IMR-90 (cell line): ENCODE measurements around the gene SLC52A3. TPM values are rescaled to one million over a fixed set of nuclear protein-coding genes. Genes with fewer than 3 reads are reported as not detected.

Source experiments
- ATAC-seq: fragments of 200-7000 bp; cut with Tn5 transposase; 2 replicates; pipeline ENCODE4 v1.9.1; 2020; ENCODE audit warnings: low read depth, mild to moderate bottlenecking, moderate library complexity
- BruUV-seq: library from RNA; stranded (reverse); fragments of 400-500 nt; replicated peaks from 2 replicates; lab custom pipeline; 2021; lab: Mats Ljungman, UMichigan
- CTCF ChIA-PET: fragments of 300-600 bp; formaldehyde crosslinking; extraction: SDS; loops from one replicate; lab custom pipeline; 2021; ENCODE audit warnings: antibody characterized with exemption; lab: Yijun Ruan, JAX
- POLR2A ChIA-PET: fragments of 300-600 bp; sonication (Branson Sonifier 250); formaldehyde crosslinking; loops from one replicate; lab custom pipeline; 2022; ENCODE audit warnings: antibody characterized with exemption; ENCODE audit not compliant: unreplicated experiment; lab: Charles Lee
- DNase-seq: peaks from one replicate; pipeline ENCODE4 v3.0.0; 2013
- H2AFZ ChIP-seq: replicated peaks from 2 replicates; pipeline ENCODE3; 2013; ENCODE audit warnings: low read length, mild to moderate bottlenecking; ENCODE audit not compliant: poor library complexity
- H2AK5ac ChIP-seq: 2 replicates; pipeline ENCODE4 v1.6.1; 2013; ENCODE audit warnings: low read depth, low read length, inconsistent platforms
- H2AK9ac ChIP-seq: replicated peaks from 2 replicates; pipeline ENCODE3; 2013; ENCODE audit warnings: mild to moderate bottlenecking, low read depth, low read length, moderate library complexity; ENCODE audit not compliant: poor library complexity
- H2BK120ac ChIP-seq: 2 replicates; pipeline ENCODE4 v1.6.1; 2013; ENCODE audit warnings: low read depth, low read length, inconsistent platforms
- H2BK15ac ChIP-seq: 3 replicates; pipeline ENCODE4 v1.6.1; 2013; ENCODE audit warnings: low read depth, low read length, inconsistent platforms
- H2BK20ac ChIP-seq: 2 replicates; pipeline ENCODE4 v1.6.1; 2013; ENCODE audit warnings: low read depth, mild to moderate bottlenecking, inconsistent platforms, low read length, moderate library complexity
- H2BK5ac ChIP-seq: 2 replicates; pipeline ENCODE4 v1.6.1; 2013; ENCODE audit warnings: mild to moderate bottlenecking, low read depth, low read length, inconsistent platforms; ENCODE audit not compliant: poor library complexity, severe bottlenecking
- H3K14ac ChIP-seq: replicated peaks from 2 replicates; pipeline ENCODE4 v1.6.1; 2013; ENCODE audit warnings: low read depth, low read length, inconsistent platforms
- H3K18ac ChIP-seq: 2 replicates; pipeline ENCODE4 v1.6.1; 2013; ENCODE audit warnings: low read depth, low read length, control low read depth
- H3K23ac ChIP-seq: 2 replicates; pipeline ENCODE4 v1.6.1; 2013; ENCODE audit warnings: low read depth, low read length, inconsistent platforms
- H3K27ac ChIP-seq: 2 replicates; pipeline ENCODE4 v1.5.1; 2013; ENCODE audit warnings: mild to moderate bottlenecking, control low read depth, low read length; ENCODE audit not compliant: insufficient read depth
- H3K27me3 ChIP-seq: 2 replicates; pipeline ENCODE4 v1.6.1; 2013; ENCODE audit warnings: low read length; ENCODE audit not compliant: control insufficient read depth, insufficient read depth
- H3K36me3 ChIP-seq: 2 replicates; pipeline ENCODE4 v1.6.1; 2013; ENCODE audit warnings: low read length, mixed read lengths; ENCODE audit not compliant: control insufficient read depth, insufficient read depth
- H3K4ac ChIP-seq: 2 replicates; pipeline ENCODE4 v1.6.1; 2013; ENCODE audit warnings: low read depth, low read length, inconsistent platforms
- H3K4me1 ChIP-seq: 2 replicates; pipeline ENCODE4 v1.6.1; 2013; ENCODE audit warnings: low read length, mixed read lengths; ENCODE audit not compliant: control insufficient read depth, insufficient read depth
- H3K4me2 ChIP-seq: 2 replicates; pipeline ENCODE4 v1.6.1; 2013; ENCODE audit warnings: low read depth, mild to moderate bottlenecking, control low read depth, low read length, moderate library complexity
- H3K4me3 ChIP-seq: 2 replicates; pipeline ENCODE4 v1.5.1; 2013; ENCODE audit warnings: low read depth, mild to moderate bottlenecking, control low read depth, low read length, moderate library complexity; ENCODE audit not compliant: insufficient read depth
- H3K56ac ChIP-seq: 2 replicates; pipeline ENCODE4 v1.6.1; 2013; ENCODE audit warnings: low read length, inconsistent platforms; ENCODE audit not compliant: insufficient read depth; ENCODE audit errors: extremely low read depth
- H3K79me1 ChIP-seq, 2 experiments: 2 replicates each; pipeline ENCODE4 v1.6.1; 2013; ENCODE audit warnings: low read length in 2 of 2, inconsistent platforms in 1 of 2, low read depth in 1 of 2
- H3K9ac ChIP-seq: 2 replicates; pipeline ENCODE4 v1.6.1; 2013; ENCODE audit warnings: low read depth, low read length, control low read depth
- H3K9me1 ChIP-seq: 2 replicates; pipeline ENCODE4 v1.6.1; 2013; ENCODE audit warnings: low read length, inconsistent platforms; ENCODE audit not compliant: insufficient read depth
- H3K9me3 ChIP-seq: 2 replicates; pipeline ENCODE4 v1.6.1; 2013; ENCODE audit warnings: low read length; ENCODE audit not compliant: control insufficient read depth, insufficient read depth
- H4K20me1 ChIP-seq: 2 replicates; pipeline ENCODE4 v1.6.1; 2013; ENCODE audit warnings: low read length, inconsistent platforms; ENCODE audit not compliant: insufficient read depth
- H4K5ac ChIP-seq: 2 replicates; pipeline ENCODE4 v1.6.1; 2013; ENCODE audit warnings: mild to moderate bottlenecking, low read depth, low read length, control low read depth
- H4K8ac ChIP-seq, 2 experiments: 2 replicates each; pipeline ENCODE4 v1.6.1; 2013; ENCODE audit warnings: low read depth in 2 of 2, low read length in 2 of 2, control low read depth in 1 of 2, inconsistent platforms in 1 of 2
- H4K91ac ChIP-seq: 2 replicates; pipeline ENCODE4 v1.6.1; 2013; ENCODE audit warnings: low read depth, low read length, inconsistent platforms; ENCODE audit not compliant: insufficient read depth
- BHLHE40 ChIP-seq: fragments of 150-350 bp; IDR thresholded peaks from 2 replicates; pipeline ENCODE4 v1.6.1; 2016; ENCODE audit warnings: mild to moderate bottlenecking, low read depth, low read length
- CEBPB ChIP-seq: IDR thresholded peaks from 2 replicates; pipeline ENCODE4 v1.6.1; 2012; ENCODE audit warnings: low read depth, low read length, improper control_type of control experiment
- CTCF ChIP-seq: conservative IDR thresholded peaks from 2 replicates; pipeline ENCODE4 v1.5.1; 2012; ENCODE audit warnings: mild to moderate bottlenecking, low read depth, low read length, improper control_type of control experiment
- FOS ChIP-seq: fragments of 150-350 bp; IDR thresholded peaks from 2 replicates; pipeline ENCODE4 v1.6.1; 2016; ENCODE audit warnings: low read depth, low read length
- MAZ ChIP-seq: IDR thresholded peaks from 2 replicates; pipeline ENCODE4 v1.6.1; 2012; ENCODE audit warnings: low read depth, mild to moderate bottlenecking, low read length, improper control_type of control experiment, moderate library complexity, borderline replicate concordance
- POLR2A ChIP-seq: IDR thresholded peaks from 2 replicates; pipeline ENCODE4 v1.6.1; 2012; ENCODE audit warnings: mild to moderate bottlenecking, low read depth, low read length
- RAD21 ChIP-seq: IDR thresholded peaks from 2 replicates; pipeline ENCODE4 v1.6.1; 2012; ENCODE audit warnings: low read length, improper control_type of control experiment
- RCOR1 ChIP-seq: IDR thresholded peaks from 2 replicates; pipeline ENCODE4 v1.6.1; 2012; ENCODE audit warnings: mild to moderate bottlenecking, low read length, improper control_type of control experiment; ENCODE audit not compliant: insufficient replicate concordance
- SMC3 ChIP-seq: fragments of 150-350 bp; IDR thresholded peaks from 2 replicates; pipeline ENCODE4 v1.6.1; 2016; ENCODE audit warnings: low read depth, mild to moderate bottlenecking, antibody characterized with exemption, low read length, moderate library complexity
- USF2 ChIP-seq: fragments of 150-350 bp; IDR thresholded peaks from 2 replicates; pipeline ENCODE4 v1.6.1; 2017; ENCODE audit warnings: mild to moderate bottlenecking, antibody characterized with exemption, low read length, low read depth
- WGBS, 2 experiments: methylation state at CpG; one replicate each; pipeline versions ENCODE4 v1.1.5 to v1.1.7; 2013; ENCODE audit warnings: missing lambda C conversion rate in 2 of 2; ENCODE audit not compliant: insufficient read length in 1 of 2; ENCODE audit errors: extremely low coverage in 2 of 2; 5-methylcytosine and 5-hydroxymethylcytosine counted together
- dilution Hi-C: fragments of 300-500 bp; cut with HindIII; formaldehyde crosslinking; loops from one replicate; pipeline ENCODE4 v1.14.3; 2018; ENCODE audit warnings: low sequenced_read_pairs; ENCODE audit not compliant: unreplicated experiment
- in situ Hi-C: fragments of 300-500 bp; cut with MboI; formaldehyde crosslinking; loops from 3 replicates; pipeline ENCODE4 v1.14.3; 2019; ENCODE audit warnings: low sequenced_read_pairs, inconsistent platforms, mixed read lengths
- intact Hi-C: fragments of 100-400 bp; cut with micrococcal nuclease; formaldehyde crosslinking; loops from 2 replicates; pipeline ENCODE4 v1.10.0; 2022
- polyA plus RNA-seq, 3 experiments: library from polyadenylated mRNA; depleted of rRNA; stranded (reverse); fragments of >200 nt; gene quantifications; 2 replicates each; pipeline ENCODE4 v1.2.3, GENCODE V29; 2012; ENCODE audit warnings: low replicate concordance in 1 of 3
- total RNA-seq: library from RNA; depleted of rRNA; stranded (reverse); fragments of >200 nt; gene quantifications from 2 replicates; pipeline ENCODE4 v1.2.3, GENCODE V29; 2012

Gene SLC52A3
- total and polyA plus RNA-seq, 2 of the 4 experiments (the other 2 are of a cell fraction) = not detected

- ATAC-seq (no peak), DNase-seq (no peak)
- intact Hi-C loops = no loop called here
- no TSS peak for BruUV-seq
- Histone ChIP-seq H2AFZ (no peak overlapping the region), H3K18ac (no peak overlapping the region), H2AK9ac (no peak overlapping the region), H3K9ac (no peak overlapping the region), H4K8ac (no peak overlapping the region), H4K5ac (no peak overlapping the region), H4K20me1 (no peaks in the 10 kb centered on the region), H3K56ac (no peak overlapping the region), H2AK5ac (no peak overlapping the region), H2BK5ac (no peak overlapping the region), H3K14ac (no peak overlapping the region), H3K9me1 (no peaks in the 10 kb centered on the region), H3K4me3 (no peak overlapping the region), H3K27me3 (peaks cover 8% of the 10 kb centered on the region; the same call in 1 of the 2 replicates), H3K79me1 (no peaks in the 10 kb centered on the region), H4K91ac (no peak overlapping the region), H3K4me2 (no peak overlapping the region), H3K36me3 (no peaks in the 10 kb centered on the region), H2BK120ac (no peak overlapping the region), H2BK15ac (no peak overlapping the region), H3K23ac (no peak overlapping the region), H2BK20ac (no peak overlapping the region), H3K9me3 (0 out of 2 replicates have a peak, but pooled peaks cover 3% of the 10 kb centered on the region), H3K4me1 (no peaks in the 10 kb centered on the region), H3K27ac (no peak overlapping the region), H3K4ac (no peak overlapping the region)
- dilution Hi-C loops = no loop called here
- no peak for TF ChIP-seq SMC3
- TF ChIP-seq MAZ = no peak
- TF ChIP-seq POLR2A = no peak
- no peak for TF ChIP-seq RCOR1
- no peak for TF ChIP-seq BHLHE40
- no peak for TF ChIP-seq FOS
- TF ChIP-seq CEBPB = no peak
- TF ChIP-seq RAD21 = no peak
- no peak for TF ChIP-seq CTCF
- TF ChIP-seq USF2 = no peak
- in situ Hi-C loops = no loop called here
- ChIA-PET CTCF (no interaction called here), POLR2A (no interaction called here)
- no CpG with 5 or more reads among the region's 5 CpGs for WGBS, 2 experiments
These were observed 6.4 kb upstream of the SLC52A3 start for GRCh38 chr20:774660-775057.
